GM12878 (cell line): ENCODE measurements around the gene HERC6. TPM values are rescaled to one million over a fixed set of nuclear protein-coding genes. Genes with fewer than 3 reads are reported as not detected.

Experiments used
- ATAC-seq: fragments of 200-7000 bp; cut with Tn5 transposase; 3 replicates; pipeline ENCODE4 v1.9.1; 2020; ENCODE audit warnings: mild to moderate bottlenecking, moderate library complexity
- BruUV-seq: library from RNA; stranded (reverse); fragments of 400-500 nt; replicated peaks from 2 replicates; lab custom pipeline; 2021; lab: Mats Ljungman, UMichigan
- CTCF ChIA-PET: fragments of 300-600 bp; sonication (Branson Sonifier 250); formaldehyde crosslinking; extraction: SDS; loops from one replicate; lab custom pipeline; 2021; ENCODE audit warnings: inconsistent platforms; lab: Yijun Ruan, JAX
- POLR2A ChIA-PET: fragments of 350-600 bp; formaldehyde crosslinking; extraction: SDS; loops from one replicate; lab custom pipeline; 2021; ENCODE audit warnings: inconsistent platforms; lab: Charles Lee
- RAD21 ChIA-PET: fragments of 300-600 bp; sonication (Branson Sonifier 250); formaldehyde crosslinking; loops from one replicate; lab custom pipeline; 2023; ENCODE audit warnings: antibody characterized with exemption; ENCODE audit not compliant: unreplicated experiment; lab: Charles Lee
- SMC1A ChIA-PET: fragments of 300-600 bp; sonication (Branson Sonifier 250); formaldehyde crosslinking; loops from one replicate; lab custom pipeline; 2023; ENCODE audit not compliant: unreplicated experiment, uncharacterized antibody; lab: Charles Lee
- DNase-seq: peaks from one replicate; pipeline ENCODE4 v3.0.0-alpha.2; 2011; ENCODE audit warnings: low read depth, low spot score
- FAIRE-seq: peaks from 3 replicates; lab custom pipeline; 2011; peaks lifted over from hg19 to GRCh38; lab: Jason Lieb, UNC
- H2AFZ ChIP-seq: 2 replicates; pipeline ENCODE4 v1.6.0; 2011; ENCODE audit warnings: low read depth, low read length, control low read depth; ENCODE audit not compliant: control insufficient read depth
- H3K27ac ChIP-seq: 2 replicates; pipeline ENCODE4 v1.5.1; 2011; ENCODE audit warnings: control low read depth; ENCODE audit not compliant: control insufficient read depth, insufficient read depth
- H3K27me3 ChIP-seq, 2 experiments: replicated peaks in 1 of 2; 2 replicates each; pipeline versions ENCODE4 v1.6.0 to v1.6.1; 2011; ENCODE audit warnings: low read length in 1 of 2; ENCODE audit not compliant: control insufficient read depth in 2 of 2, insufficient read depth in 2 of 2
- H3K36me3 ChIP-seq, 2 experiments: 2 replicates each; pipeline ENCODE4 v1.5.1; 2011; ENCODE audit warnings: low read length in 1 of 2; ENCODE audit not compliant: control insufficient read depth in 2 of 2, insufficient read depth in 2 of 2
- H3K4me1 ChIP-seq: 2 replicates; pipeline ENCODE4 v1.6.1; 2011; ENCODE audit warnings: mild to moderate bottlenecking, low read length, moderate library complexity, mixed read lengths; ENCODE audit not compliant: control insufficient read depth, insufficient read depth
- H3K4me2 ChIP-seq: 2 replicates; pipeline ENCODE4 v1.6.0; 2011; ENCODE audit warnings: control low read depth; ENCODE audit not compliant: control insufficient read depth, insufficient read depth
- H3K4me3 ChIP-seq: fragments of 200-600 bp; sonication (generic); 2 replicates; pipeline ENCODE4 v1.5.1; 2016
- H3K79me2 ChIP-seq: 2 replicates; pipeline ENCODE4 v1.6.0; 2011; ENCODE audit warnings: low read length; ENCODE audit not compliant: control insufficient read depth, insufficient read depth
- H3K9ac ChIP-seq: 2 replicates; pipeline ENCODE4 v1.8.0; 2011; ENCODE audit warnings: low read length, control low read depth, mixed read lengths; ENCODE audit not compliant: control insufficient read depth, insufficient read depth
- H3K9me3 ChIP-seq: replicated peaks from 3 replicates; pipeline ENCODE4 v1.5.1; 2011; ENCODE audit warnings: mild to moderate bottlenecking, low read length; ENCODE audit not compliant: control insufficient read depth, insufficient read depth
- H4K20me1 ChIP-seq: 2 replicates; pipeline ENCODE4 v1.6.0; 2011; ENCODE audit not compliant: control insufficient read depth, insufficient read depth
- DPF2 ChIP-seq: fragments of 450-650 bp; IDR thresholded peaks from 2 replicates; pipeline ENCODE4 v1.6.1; 2017; ENCODE audit warnings: mild to moderate bottlenecking
- HSF1 ChIP-seq: fragments of 150-350 bp; IDR thresholded peaks from 2 replicates; pipeline ENCODE4 v1.6.1; 2014; ENCODE audit warnings: mild to moderate bottlenecking, low read depth, low read length
- JUNB ChIP-seq: IDR thresholded peaks from 2 replicates; pipeline ENCODE4 v1.6.1; 2016; ENCODE audit warnings: antibody characterized with exemption, mild to moderate bottlenecking
- POU2F2 ChIP-seq: IDR thresholded peaks from 3 replicates; pipeline ENCODE4 v1.6.1; 2011; ENCODE audit warnings: low read depth, mild to moderate bottlenecking, low read length, borderline replicate concordance
- SRF ChIP-seq, 2 experiments: IDR thresholded peaks; 2 replicates each; pipeline ENCODE4 v1.6.1; 2011; ENCODE audit warnings: low read depth in 2 of 2, low read length in 2 of 2, mild to moderate bottlenecking in 1 of 2, moderate library complexity in 1 of 2
- WGBS: methylation state at CpG from one replicate; pipeline ENCODE4 v1.1.6; 2016; ENCODE audit warnings: low lambda C conversion rate; ENCODE audit not compliant: insufficient replicate concordance, insufficient coverage; ENCODE audit errors: missing lambda C conversion rate; 5-methylcytosine and 5-hydroxymethylcytosine counted together
- in situ Hi-C: fragments of 300-500 bp; cut with MboI; formaldehyde crosslinking; loops from 9 replicates; pipeline ENCODE4 v1.14.3; 2018; ENCODE audit warnings: mixed read lengths
- intact Hi-C: fragments of 100-400 bp; cut with micrococcal nuclease; formaldehyde crosslinking; loops from one replicate; pipeline ENCODE4 v1.14.2; 2022; ENCODE audit not compliant: unreplicated experiment
- polyA plus RNA-seq, 11 experiments: library from polyadenylated mRNA; depleted of rRNA in 4 of 11; unstranded in 6 of 11; stranded (reverse) in 5 of 11; fragments of >200 nt; fragmentation: Nextera tagmentation in 4 of 11; fragmentation: Illumina TruSeq in 1 of 11; extraction: Ambion mirVana in 4 of 11; extraction: Trizol in 1 of 11; gene quantifications; 1 replicate in 1 of 11; 2 replicates in 10 of 11; pipeline versions ENCODE4 v1.2.1 to v1.2.3, GENCODE V29; 2011 to 2016; ENCODE audit warnings: inconsistent platforms in 2 of 11, missing spikeins in 2 of 11, low read depth in 1 of 11
- total RNA-seq, 4 experiments: library from RNA; depleted of rRNA in 3 of 4; stranded (reverse); fragments of >200 nt in 3 of 4; fragmentation: Illumina TruSeq in 1 of 4; extraction: Trizol in 1 of 4; gene quantifications; 2 replicates each; pipeline versions ENCODE4 v1.2.1 to v1.2.3, GENCODE V29; 2013 to 2021

Gene HERC6
- total and polyA plus RNA-seq, 10 of the 15 experiments (the other 5 are each of a cell fraction or from before 2014, with no cell fraction given), result 1.7 to 26.4 (median 5.9) TPM

- WGBS, result 59% methylated on average over 3 of the region's 3 CpGs
- no peak for ATAC-seq
- no peak overlapping the region for H2AFZ ChIP-seq
Observed at GRCh38 chr4:88352062-88352740, 26.5 kb upstream of the HERC6 start.

More at GRCh38 chr4:88352062-88352740, 26.5 kb upstream of the HERC6 start:
- FAIRE-seq (no peak), DNase-seq (no peak)
- SMC1A ChIA-PET, result interaction anchor here (0.6 to 1.8 kb wide), 2 partner anchors 17 to 78 kb away, joined by 3 to 7 read pairs; no protein-coding TSS in a partner anchor
- POLR2A ChIA-PET, result no interaction called here
- RAD21 ChIA-PET, result interaction anchor here (1.4 to 2.2 kb wide), 2 partner anchors 11 to 163 kb away, joined by 4 to 6 read pairs; no protein-coding TSS in a partner anchor
- Histone ChIP-seq H3K27me3 (no peaks in the 10 kb centered on the region), H3K9ac (no peak overlapping the region), H3K27ac (no peak overlapping the region), H3K36me3 (no peaks in the 10 kb centered on the region), H4K20me1 (no peaks in the 10 kb centered on the region), H3K4me1 (no peaks in the 10 kb centered on the region), H3K9me3 (no peaks in the 10 kb centered on the region), H3K4me2 (no peak overlapping the region), H3K79me2 (no peaks in the 10 kb centered on the region), H3K4me3 (no peak overlapping the region)
- in situ Hi-C loops (no loop called here), intact Hi-C loops (no loop called here)
- CTCF ChIA-PET, result interaction anchor here (1.1 kb wide), 2 partner anchors 87 to 133 kb away, joined by 3 to 5 read pairs; no protein-coding TSS in a partner anchor
- no TSS peak for BruUV-seq
- TF ChIP-seq DPF2 (no peak), POU2F2 (no peak), HSF1 (no peak), SRF (IDR thresholded peaks at IDR 0.05; ENCODE audit: low read depth in 2 of 2, low read length in 2 of 2) (no peak), JUNB (no peak)
